ENCODE data around the gene SDK2.
"Not testable (repeated sequence)": the region's sequence is repeated elsewhere in the genome, so short reads cannot be mapped to it uniquely, and the experiment has no call there.

The SDK2 gene

GRCh38 chr17:73338566-73339197, 305.6 kb downstream of the SDK2 start:
- no peak for DNase-seq (ENCODE audit: low spot score in 2 of 2)
- Histone ChIP-seq H3K4me3 (no peak overlapping the region), H3K4me1 (peaks cover 20% of the 10 kb centered on the region), H3K36me3 (replicated peaks) (no peaks in the 10 kb centered on the region), H3K9me3 (no peaks in the 10 kb centered on the region), H3K27me3 (ENCODE audit: low read depth) (no peaks in the 10 kb centered on the region)
- in situ Hi-C loops (cut with MboI; ENCODE audit: low sequenced_read_pairs) = no loop called here

GRCh38 chr17:73338050-73338521, 306.2 kb downstream of the SDK2 start:
- no peaks in the 10 kb centered on the region for H3K27me3 ChIP-seq (ENCODE audit: low read depth)
- H3K4me3 ChIP-seq = no peak overlapping the region
- H3K36me3 ChIP-seq (replicated peaks) = no peaks in the 10 kb centered on the region
- peaks cover 15% of the 10 kb centered on the region for H3K4me1 ChIP-seq
- H3K9me3 ChIP-seq = no peaks in the 10 kb centered on the region
- in situ Hi-C loops (cut with MboI; ENCODE audit: low sequenced_read_pairs) = no loop called here
- DNase-seq (ENCODE audit: low spot score in 2 of 2) = no peak

DNA sequence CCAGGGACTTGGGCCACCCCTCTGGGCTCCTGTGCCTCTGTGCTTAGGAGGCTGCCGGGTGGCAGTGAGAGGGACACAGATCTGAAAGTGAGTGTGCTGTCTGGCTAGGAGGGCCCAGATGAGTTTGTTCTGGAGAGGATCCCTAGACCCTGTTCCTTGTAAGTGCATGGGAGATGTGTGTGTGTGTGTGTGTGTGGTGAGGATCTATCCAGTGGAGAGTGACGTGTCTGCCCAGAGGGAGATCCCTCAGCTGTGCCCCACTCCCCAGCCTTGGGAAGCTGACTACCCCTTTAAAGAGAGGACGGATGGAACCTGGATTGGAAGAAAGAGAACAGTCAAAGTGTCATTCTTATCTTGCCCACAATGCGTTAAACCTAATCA, 306.9 kb downstream of the SDK2 start:
- Histone ChIP-seq H3K27me3 (ENCODE audit: low read depth) (no peaks in the 10 kb centered on the region), H3K36me3 (replicated peaks) (no peaks in the 10 kb centered on the region), H3K9me3 (no peaks in the 10 kb centered on the region), H3K4me1 (peaks cover 9% of the 10 kb centered on the region), H3K4me3 (no peak overlapping the region)
- in situ Hi-C loops (cut with MboI; ENCODE audit: low sequenced_read_pairs) = no loop called here
- no peak for DNase-seq (ENCODE audit: low spot score in 2 of 2)

DNA sequence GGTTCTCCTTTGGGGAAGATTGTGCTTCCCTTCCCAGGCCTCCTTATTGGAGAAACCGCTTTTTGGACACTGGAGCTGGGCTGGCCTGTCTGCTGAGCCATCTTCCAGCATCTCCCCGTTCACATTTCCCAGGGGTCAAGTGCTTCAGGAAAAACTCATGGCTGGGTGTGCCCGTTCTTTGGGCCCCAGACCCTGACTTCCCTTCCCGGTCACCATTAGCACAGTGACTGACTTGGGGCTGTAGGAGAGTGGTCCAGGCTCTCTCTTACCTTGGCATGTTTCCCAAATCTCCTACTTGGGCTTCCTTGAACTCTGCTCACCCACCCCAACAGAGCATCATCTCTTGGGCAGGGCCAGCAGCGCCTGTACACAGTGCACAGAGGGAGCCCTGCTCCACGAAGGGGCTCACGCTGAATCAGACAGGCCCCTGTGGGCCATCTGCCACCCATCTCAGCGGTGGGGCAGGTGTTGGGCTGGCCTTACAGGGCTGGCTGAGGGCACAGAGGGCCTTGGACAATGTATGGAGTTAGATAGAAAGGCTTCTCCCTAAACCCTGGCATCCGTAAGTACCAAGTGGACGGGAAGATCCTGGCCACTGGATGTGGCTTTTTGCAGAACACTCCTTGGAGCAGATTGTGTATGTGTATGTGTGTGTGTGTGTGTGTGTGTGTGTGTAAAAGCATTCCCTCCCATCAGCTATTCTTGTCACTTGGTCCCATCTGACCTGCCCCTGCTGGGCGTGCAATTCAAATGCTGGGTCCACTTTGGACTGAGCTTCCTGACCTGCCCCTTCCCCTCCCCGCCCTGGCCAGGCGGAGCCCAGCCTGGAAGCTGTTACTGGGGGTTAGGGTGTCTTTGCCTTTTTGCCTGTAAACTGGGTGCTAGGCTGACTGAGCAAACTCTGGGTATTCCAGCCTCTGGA, 307.6 kb downstream of the SDK2 start:
- in situ Hi-C loops (cut with MboI; ENCODE audit: low sequenced_read_pairs) = no loop called here
- no peaks in the 10 kb centered on the region for H3K36me3 ChIP-seq (replicated peaks)
- no peak for DNase-seq (ENCODE audit: low spot score in 2 of 2)
- H3K9me3 ChIP-seq = no peaks in the 10 kb centered on the region
- H3K4me1 ChIP-seq = peaks cover 5% of the 10 kb centered on the region; the same call in 1 of the 2 replicates
- H3K4me3 ChIP-seq = no peak overlapping the region
- H3K27me3 ChIP-seq (ENCODE audit: low read depth) = no peaks in the 10 kb centered on the region

- H3K9me3 ChIP-seq = no peaks in the 10 kb centered on the region
- no peaks in the 10 kb centered on the region for H3K27me3 ChIP-seq (ENCODE audit: low read depth)
- H3K4me3 ChIP-seq = no peak overlapping the region
- peaks cover 5% of the 10 kb centered on the region; the same call in 1 of the 2 replicates for H3K4me1 ChIP-seq
- DNase-seq (ENCODE audit: low spot score in 2 of 2) = no peak
- in situ Hi-C loops (cut with MboI; ENCODE audit: low sequenced_read_pairs) = no loop called here
- H3K36me3 ChIP-seq (replicated peaks) = no peaks in the 10 kb centered on the region
These were observed 308.4 kb downstream of the SDK2 start for GRCh38 chr17:73335591-73336407.

- no peak for DNase-seq (ENCODE audit: low spot score in 2 of 2)
- no peaks in the 10 kb centered on the region for H3K9me3 ChIP-seq
- in situ Hi-C loops (cut with MboI; ENCODE audit: low sequenced_read_pairs) = no loop called here
These were observed 309.3 kb downstream of the SDK2 start for GRCh38 chr17:73334771-73335513.

DNA sequence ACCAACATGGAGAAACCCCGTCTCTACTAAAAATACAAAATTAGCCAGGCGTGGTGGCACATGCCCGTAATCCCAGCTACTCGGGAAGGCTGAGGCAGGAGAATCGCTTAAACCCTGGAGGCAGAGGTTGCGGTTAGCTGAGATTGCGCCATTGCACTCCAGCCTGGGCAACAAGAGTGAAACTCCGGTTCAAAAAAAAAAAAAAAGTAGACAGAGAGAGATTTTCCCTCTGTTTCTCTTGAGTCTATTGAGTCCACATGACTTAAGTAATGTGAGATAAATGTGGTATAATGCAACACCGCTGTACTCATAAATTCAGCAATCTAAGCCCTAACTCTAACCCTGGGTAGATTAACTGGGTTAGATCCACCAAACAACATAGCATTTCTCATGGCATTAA, 310.8 kb downstream of the SDK2 start:
- H3K4me1 ChIP-seq; H3K27me3 ChIP-seq (ENCODE audit: low read depth); H3K9me3 ChIP-seq; H3K36me3 ChIP-seq (replicated peaks); H3K4me3 ChIP-seq; in situ Hi-C loops (cut with MboI; ENCODE audit: low sequenced_read_pairs); DNase-seq (ENCODE audit: low spot score in 2 of 2): not testable (repeated sequence)

More at GRCh38 chr17:73334771-73335513, 309.3 kb downstream of the SDK2 start:
- H3K4me1 ChIP-seq = no peaks in the 10 kb centered on the region
- H3K36me3 ChIP-seq (replicated peaks) = no peaks in the 10 kb centered on the region
- no peaks in the 10 kb centered on the region for H3K27me3 ChIP-seq (ENCODE audit: low read depth)
- H3K4me3 ChIP-seq = no peak overlapping the region

DNA sequence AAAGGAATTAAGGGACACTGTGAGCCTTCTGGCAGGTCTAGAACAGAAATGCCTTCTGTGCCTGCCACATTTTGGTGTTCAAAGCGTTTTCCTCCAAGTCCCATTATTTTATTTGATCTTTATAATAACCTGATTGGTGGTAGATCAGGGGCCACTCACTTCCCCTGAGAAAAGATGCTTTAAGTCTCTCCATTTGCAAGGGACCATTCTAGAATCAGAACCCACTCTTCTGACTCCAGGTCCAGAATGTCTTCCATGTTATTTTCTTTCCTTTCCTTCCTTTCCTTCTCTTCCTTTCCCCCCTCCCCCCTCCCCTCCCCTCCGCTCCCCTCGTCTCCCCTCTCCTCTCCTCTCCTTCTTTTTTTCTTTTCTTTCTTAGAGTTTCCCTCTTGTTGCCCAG, 313.2 kb downstream of the SDK2 start:
- H3K36me3 ChIP-seq (replicated peaks) = no peaks in the 10 kb centered on the region
- in situ Hi-C loops (cut with MboI; ENCODE audit: low sequenced_read_pairs) = no loop called here
- no peaks in the 10 kb centered on the region for H3K27me3 ChIP-seq (ENCODE audit: low read depth)
- H3K4me3 ChIP-seq = no peak overlapping the region
- no peaks in the 10 kb centered on the region for H3K4me1 ChIP-seq
- no peak for DNase-seq (ENCODE audit: low spot score in 2 of 2)
- H3K9me3 ChIP-seq = no peaks in the 10 kb centered on the region

- Histone ChIP-seq H3K36me3 (replicated peaks) (no peaks in the 10 kb centered on the region), H3K4me1 (no peaks in the 10 kb centered on the region), H3K9me3 (no peaks in the 10 kb centered on the region), H3K27me3 (ENCODE audit: low read depth) (no peaks in the 10 kb centered on the region), H3K4me3 (no peak overlapping the region)
- DNase-seq (ENCODE audit: low spot score in 2 of 2) = no peak
- in situ Hi-C loops (cut with MboI; ENCODE audit: low sequenced_read_pairs) = no loop called here
These were observed 316.6 kb downstream of the SDK2 start for GRCh38 chr17:73327676-73328075.

DNA sequence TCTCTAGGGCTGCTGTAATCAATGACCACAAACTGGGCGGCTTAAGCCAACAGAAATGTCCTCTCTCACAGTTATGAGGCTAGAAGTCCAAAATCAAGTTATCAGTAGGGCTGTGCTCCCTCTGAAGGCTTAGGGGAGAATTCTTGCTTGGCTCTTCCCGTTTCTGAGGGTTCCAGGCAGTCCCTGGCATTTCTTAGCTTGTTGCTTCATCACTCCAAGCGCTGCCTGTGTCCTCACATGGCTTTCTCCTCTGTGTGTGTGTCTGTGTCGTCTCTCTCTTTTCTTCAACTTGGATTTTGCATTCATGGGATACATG, 318.8 kb downstream of the SDK2 start:
- no peak for DNase-seq (ENCODE audit: low spot score in 2 of 2)
- no peaks in the 10 kb centered on the region for H3K9me3 ChIP-seq
- H3K4me1 ChIP-seq = no peaks in the 10 kb centered on the region
- H3K27me3 ChIP-seq (ENCODE audit: low read depth) = no peaks in the 10 kb centered on the region
- no peaks in the 10 kb centered on the region for H3K36me3 ChIP-seq (replicated peaks)
- H3K4me3 ChIP-seq = no peak overlapping the region
- in situ Hi-C loops (cut with MboI; ENCODE audit: low sequenced_read_pairs) = no loop called here

DNA sequence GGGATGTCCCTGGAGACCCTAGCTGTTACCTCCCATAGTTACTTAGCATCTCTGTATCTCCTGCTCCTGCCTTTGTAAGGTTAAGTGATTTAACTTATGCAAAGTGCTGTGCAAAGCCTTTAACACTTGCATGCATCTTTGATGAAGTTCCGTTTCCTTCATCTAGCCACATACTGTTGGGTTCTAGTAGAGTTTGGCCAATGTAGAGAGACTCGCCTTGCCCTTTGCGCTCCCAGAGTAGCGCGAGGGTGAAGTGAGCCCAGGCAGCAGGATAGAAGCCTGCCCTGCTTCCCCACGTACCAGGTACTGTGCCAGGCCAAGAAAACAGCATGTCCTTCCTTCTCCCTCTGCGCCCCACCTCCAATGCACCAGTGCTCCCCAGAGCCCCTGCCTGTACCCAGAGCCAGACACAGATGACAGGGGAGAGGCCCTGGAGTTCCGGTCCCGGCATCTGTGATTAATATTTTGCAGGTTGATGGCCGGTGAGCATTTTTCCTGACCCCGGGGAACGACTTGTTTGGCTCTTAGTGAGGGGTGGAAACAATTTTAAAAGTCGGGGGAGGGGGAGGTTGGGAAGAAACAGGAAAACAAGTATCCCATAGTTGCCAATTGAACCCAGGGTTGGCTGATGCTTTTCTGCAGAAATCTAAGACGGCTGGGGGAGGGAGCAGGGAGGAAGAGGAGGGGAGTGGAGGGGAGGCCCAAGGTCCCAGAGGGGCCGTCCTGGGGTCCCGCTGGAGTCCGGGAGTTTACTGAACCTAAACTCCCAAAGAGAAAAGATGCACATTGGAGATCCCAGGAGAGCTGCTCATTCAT, 319.3 kb downstream of the SDK2 start:
- Histone ChIP-seq H3K36me3 (replicated peaks) (no peaks in the 10 kb centered on the region), H3K4me3 (no peak overlapping the region)
- in situ Hi-C loops (cut with MboI; ENCODE audit: low sequenced_read_pairs) = no loop called here

GRCh38 chr17:73324160-73324475, 320.1 kb downstream of the SDK2 start:
- Histone ChIP-seq H3K4me3 (no peak overlapping the region), H3K9me3 (no peaks in the 10 kb centered on the region), H3K36me3 (replicated peaks) (no peaks in the 10 kb centered on the region), H3K4me1 (no peaks in the 10 kb centered on the region), H3K27me3 (ENCODE audit: low read depth) (no peaks in the 10 kb centered on the region)
- no peak for DNase-seq (ENCODE audit: low spot score in 2 of 2)
- in situ Hi-C loops (cut with MboI; ENCODE audit: low sequenced_read_pairs) = no loop called here

More for the DNA sequence above, 319.3 kb downstream of the SDK2 start:
- no peaks in the 10 kb centered on the region for H3K4me1 ChIP-seq
- no peaks in the 10 kb centered on the region for H3K27me3 ChIP-seq (ENCODE audit: low read depth)
- H3K9me3 ChIP-seq = no peaks in the 10 kb centered on the region
- no peak for DNase-seq (ENCODE audit: low spot score in 2 of 2)

Measured in HAP-1 (cell line).